HepG2 (cell line): Measurements from ENCODE around the gene CDV3. TPM values are rescaled to one million over a fixed set of nuclear protein-coding genes. Genes with fewer than 3 reads are reported as not detected.

Experiments used
- GMEB1 ChIP-seq: sonication (generic); formaldehyde crosslinking; IDR thresholded peaks from 2 replicates; pipeline ENCODE4 v1.5.1; 2020; ENCODE audit warnings: missing genetic modification reagents, mild to moderate bottlenecking, borderline replicate concordance
- HIVEP1 ChIP-seq: sonication (generic); formaldehyde crosslinking; IDR thresholded peaks from 2 replicates; pipeline ENCODE4 v1.4.0; 2020; ENCODE audit warnings: mild to moderate bottlenecking, missing genetic modification reagents
- HNF4A ChIP-seq: sonication (generic); formaldehyde crosslinking; IDR thresholded peaks from 2 replicates; pipeline ENCODE4 v1.4.0; 2020; ENCODE audit warnings: missing genetic modification reagents
- IKZF1 ChIP-seq: fragments of 450-650 bp; IDR thresholded peaks from 2 replicates; pipeline ENCODE4 v1.7.1; 2016
- ISL2 ChIP-seq: sonication (generic); formaldehyde crosslinking; IDR thresholded peaks from 2 replicates; pipeline ENCODE4 v1.5.0; 2020; ENCODE audit warnings: missing genetic modification reagents
- MIXL1 ChIP-seq: IDR thresholded peaks from 2 replicates; pipeline ENCODE4 v1.6.1; 2016
- PAF1 ChIP-seq: IDR thresholded peaks from 2 replicates; pipeline ENCODE4 v1.6.1; 2016; ENCODE audit warnings: missing genetic modification reagents, missing compliant biosample characterization
- PRMT3 ChIP-seq: sonication (generic); formaldehyde crosslinking; IDR thresholded peaks from 2 replicates; pipeline ENCODE4 v1.8.1; 2022; ENCODE audit warnings: low read depth, mild to moderate bottlenecking, moderate library complexity, missing genetic modification reagents, borderline replicate concordance
- RXRB ChIP-seq: IDR thresholded peaks from 2 replicates; pipeline ENCODE4 v1.6.1; 2016; ENCODE audit warnings: borderline replicate concordance, missing genetic modification reagents, missing compliant biosample characterization
- TIGD3 ChIP-seq: sonication (generic); formaldehyde crosslinking; IDR thresholded peaks from 2 replicates; pipeline ENCODE4 v1.5.1; 2020; ENCODE audit warnings: mild to moderate bottlenecking, missing genetic modification reagents, borderline replicate concordance
- ZNF34 ChIP-seq: sonication (generic); formaldehyde crosslinking; IDR thresholded peaks from 2 replicates; pipeline ENCODE4 v1.4.0; 2020; ENCODE audit warnings: mild to moderate bottlenecking, missing genetic modification reagents, borderline replicate concordance
- ZNF589 ChIP-seq: sonication (generic); formaldehyde crosslinking; conservative IDR thresholded peaks from 2 replicates; pipeline ENCODE4 v1.8.0; 2022; ENCODE audit warnings: mild to moderate bottlenecking, moderate library complexity, missing genetic modification reagents
- ZNF788 ChIP-seq: sonication (generic); formaldehyde crosslinking; IDR thresholded peaks from 2 replicates; pipeline ENCODE4 v1.5.0; 2020; ENCODE audit warnings: mild to moderate bottlenecking, missing genetic modification reagents, borderline replicate concordance
- polyA plus RNA-seq, 8 experiments: library from polyadenylated mRNA; depleted of rRNA in 3 of 8; stranded (reverse) in 7 of 8; unstranded in 1 of 8; fragments of >200 nt; fragmentation: Illumina TruSeq in 4 of 8; extraction: Trizol in 4 of 8; gene quantifications; 2 replicates each; pipeline versions ENCODE4 v1.2.1 to v1.2.3, GENCODE V29; 2011 to 2016; ENCODE audit warnings: low read depth in 4 of 8, missing spikeins in 1 of 8, mixed read lengths in 1 of 8; ENCODE audit not compliant: insufficient read depth in 1 of 8
- total RNA-seq, 5 experiments: library from RNA; depleted of rRNA; stranded (reverse); fragments of >200 nt; fragmentation: Illumina TruSeq; extraction: Trizol; gene quantifications; 2 replicates each; pipeline ENCODE4 v1.2.3, GENCODE V29; 2016; ENCODE audit warnings: low read depth in 1 of 5
- TF ChIP-seq, protein P1 (sequence below): sonication (generic); formaldehyde crosslinking; IDR thresholded peaks from 2 replicates; pipeline ENCODE4 v1.5.0; 2020; ENCODE audit warnings: mild to moderate bottlenecking, missing genetic modification reagents, borderline replicate concordance

CDV3 gene
- total and polyA plus RNA-seq, 2 of the 13 experiments (the other 11 are each of a cell fraction or from before 2014, with no cell fraction given): 46.6 to 145 TPM

- no peak for TF ChIP-seq GMEB1 (CRISPR knock-in tag)
- TF ChIP-seq PRMT3 (CRISPR knock-in tag): no peak
- peak; percentile 70; the same call in 1 of the 2 replicates for TF ChIP-seq RXRB (CRISPR knock-in tag)
- TF ChIP-seq, protein P1, sequence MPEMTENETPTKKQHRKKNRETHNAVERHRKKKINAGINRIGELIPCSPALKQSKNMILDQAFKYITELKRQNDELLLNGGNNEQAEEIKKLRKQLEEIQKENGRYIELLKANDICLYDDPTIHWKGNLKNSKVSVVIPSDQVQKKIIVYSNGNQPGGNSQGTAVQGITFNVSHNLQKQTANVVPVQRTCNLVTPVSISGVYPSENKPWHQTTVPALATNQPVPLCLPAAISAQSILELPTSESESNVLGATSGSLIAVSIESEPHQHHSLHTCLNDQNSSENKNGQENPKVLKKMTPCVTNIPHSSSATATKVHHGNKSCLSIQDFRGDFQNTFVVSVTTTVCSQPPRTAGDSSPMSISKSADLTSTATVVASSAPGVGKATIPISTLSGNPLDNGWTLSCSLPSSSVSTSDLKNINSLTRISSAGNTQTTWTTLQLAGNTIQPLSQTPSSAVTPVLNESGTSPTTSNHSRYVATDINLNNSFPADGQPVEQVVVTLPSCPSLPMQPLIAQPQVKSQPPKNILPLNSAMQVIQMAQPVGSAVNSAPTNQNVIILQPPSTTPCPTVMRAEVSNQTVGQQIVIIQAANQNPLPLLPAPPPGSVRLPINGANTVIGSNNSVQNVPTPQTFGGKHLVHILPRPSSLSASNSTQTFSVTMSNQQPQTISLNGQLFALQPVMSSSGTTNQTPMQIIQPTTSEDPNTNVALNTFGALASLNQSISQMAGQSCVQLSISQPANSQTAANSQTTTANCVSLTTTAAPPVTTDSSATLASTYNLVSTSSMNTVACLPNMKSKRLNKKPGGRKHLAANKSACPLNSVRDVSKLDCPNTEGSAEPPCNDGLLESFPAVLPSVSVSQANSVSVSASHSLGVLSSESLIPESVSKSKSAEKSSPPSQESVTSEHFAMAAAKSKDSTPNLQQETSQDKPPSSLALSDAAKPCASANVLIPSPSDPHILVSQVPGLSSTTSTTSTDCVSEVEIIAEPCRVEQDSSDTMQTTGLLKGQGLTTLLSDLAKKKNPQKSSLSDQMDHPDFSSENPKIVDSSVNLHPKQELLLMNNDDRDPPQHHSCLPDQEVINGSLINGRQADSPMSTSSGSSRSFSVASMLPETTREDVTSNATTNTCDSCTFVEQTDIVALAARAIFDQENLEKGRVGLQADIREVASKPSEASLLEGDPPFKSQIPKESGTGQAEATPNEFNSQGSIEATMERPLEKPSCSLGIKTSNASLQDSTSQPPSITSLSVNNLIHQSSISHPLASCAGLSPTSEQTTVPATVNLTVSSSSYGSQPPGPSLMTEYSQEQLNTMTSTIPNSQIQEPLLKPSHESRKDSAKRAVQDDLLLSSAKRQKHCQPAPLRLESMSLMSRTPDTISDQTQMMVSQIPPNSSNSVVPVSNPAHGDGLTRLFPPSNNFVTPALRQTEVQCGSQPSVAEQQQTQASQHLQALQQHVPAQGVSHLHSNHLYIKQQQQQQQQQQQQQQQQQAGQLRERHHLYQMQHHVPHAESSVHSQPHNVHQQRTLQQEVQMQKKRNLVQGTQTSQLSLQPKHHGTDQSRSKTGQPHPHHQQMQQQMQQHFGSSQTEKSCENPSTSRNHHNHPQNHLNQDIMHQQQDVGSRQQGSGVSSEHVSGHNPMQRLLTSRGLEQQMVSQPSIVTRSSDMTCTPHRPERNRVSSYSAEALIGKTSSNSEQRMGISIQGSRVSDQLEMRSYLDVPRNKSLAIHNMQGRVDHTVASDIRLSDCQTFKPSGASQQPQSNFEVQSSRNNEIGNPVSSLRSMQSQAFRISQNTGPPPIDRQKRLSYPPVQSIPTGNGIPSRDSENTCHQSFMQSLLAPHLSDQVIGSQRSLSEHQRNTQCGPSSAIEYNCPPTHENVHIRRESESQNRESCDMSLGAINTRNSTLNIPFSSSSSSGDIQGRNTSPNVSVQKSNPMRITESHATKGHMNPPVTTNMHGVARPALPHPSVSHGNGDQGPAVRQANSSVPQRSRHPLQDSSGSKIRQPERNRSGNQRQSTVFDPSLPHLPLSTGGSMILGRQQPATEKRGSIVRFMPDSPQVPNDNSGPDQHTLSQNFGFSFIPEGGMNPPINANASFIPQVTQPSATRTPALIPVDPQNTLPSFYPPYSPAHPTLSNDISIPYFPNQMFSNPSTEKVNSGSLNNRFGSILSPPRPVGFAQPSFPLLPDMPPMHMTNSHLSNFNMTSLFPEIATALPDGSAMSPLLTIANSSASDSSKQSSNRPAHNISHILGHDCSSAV (CRISPR knock-in tag): no peak
- 0 out of 2 replicates have a peak, but pooled peaks have one; percentile 11 for TF ChIP-seq HNF4A (CRISPR knock-in tag)
- no peak for TF ChIP-seq MIXL1
- TF ChIP-seq TIGD3: no peak
- TF ChIP-seq ZNF788 (CRISPR knock-in tag): no peak
- no peak for TF ChIP-seq HIVEP1
- no peak for TF ChIP-seq ZNF34 (CRISPR knock-in tag)
- no peak for TF ChIP-seq ISL2 (CRISPR knock-in tag)
- no peak for TF ChIP-seq IKZF1
- no peak for TF ChIP-seq ZNF589 (CRISPR knock-in tag)
- no peak for TF ChIP-seq PAF1
These were observed 5.0 kb upstream of the CDV3 start (continued) for GRCh38 chr3:133568294-133569014.
